GM12878 (cell line): ENCODE measurements around the gene PRDM7. TPM values are rescaled to one million over a fixed set of nuclear protein-coding genes. Genes with fewer than 3 reads are reported as not detected.

Experiments
- ATAC-seq: fragments of 200-7000 bp; cut with Tn5 transposase; 3 replicates; pipeline ENCODE4 v1.9.1; 2020; ENCODE audit warnings: mild to moderate bottlenecking, moderate library complexity
- BruUV-seq: library from RNA; stranded (reverse); fragments of 400-500 nt; replicated peaks from 2 replicates; lab custom pipeline; 2021; lab: Mats Ljungman, UMichigan
- CTCF ChIA-PET: fragments of 300-600 bp; sonication (Branson Sonifier 250); formaldehyde crosslinking; extraction: SDS; loops from one replicate; lab custom pipeline; 2021; ENCODE audit warnings: inconsistent platforms; lab: Yijun Ruan, JAX
- POLR2A ChIA-PET: fragments of 350-600 bp; formaldehyde crosslinking; extraction: SDS; loops from one replicate; lab custom pipeline; 2021; ENCODE audit warnings: inconsistent platforms; lab: Charles Lee
- RAD21 ChIA-PET: fragments of 300-600 bp; sonication (Branson Sonifier 250); formaldehyde crosslinking; loops from one replicate; lab custom pipeline; 2023; ENCODE audit warnings: antibody characterized with exemption; ENCODE audit not compliant: unreplicated experiment; lab: Charles Lee
- SMC1A ChIA-PET: fragments of 300-600 bp; sonication (Branson Sonifier 250); formaldehyde crosslinking; loops from one replicate; lab custom pipeline; 2023; ENCODE audit not compliant: unreplicated experiment, uncharacterized antibody; lab: Charles Lee
- DNase-seq: peaks from one replicate; pipeline ENCODE4 v3.0.0-alpha.2; 2011; ENCODE audit warnings: low read depth, low spot score
- FAIRE-seq: peaks from 3 replicates; lab custom pipeline; 2011; peaks lifted over from hg19 to GRCh38; lab: Jason Lieb, UNC
- H2AFZ ChIP-seq: 2 replicates; pipeline ENCODE4 v1.6.0; 2011; ENCODE audit warnings: low read depth, low read length, control low read depth; ENCODE audit not compliant: control insufficient read depth
- H3K27ac ChIP-seq: 2 replicates; pipeline ENCODE4 v1.5.1; 2011; ENCODE audit warnings: control low read depth; ENCODE audit not compliant: control insufficient read depth, insufficient read depth
- H3K27me3 ChIP-seq, 2 experiments: replicated peaks in 1 of 2; 2 replicates each; pipeline versions ENCODE4 v1.6.0 to v1.6.1; 2011; ENCODE audit warnings: low read length in 1 of 2; ENCODE audit not compliant: control insufficient read depth in 2 of 2, insufficient read depth in 2 of 2
- H3K36me3 ChIP-seq, 2 experiments: 2 replicates each; pipeline ENCODE4 v1.5.1; 2011; ENCODE audit warnings: low read length in 1 of 2; ENCODE audit not compliant: control insufficient read depth in 2 of 2, insufficient read depth in 2 of 2
- H3K4me1 ChIP-seq: 2 replicates; pipeline ENCODE4 v1.6.1; 2011; ENCODE audit warnings: mild to moderate bottlenecking, low read length, moderate library complexity, mixed read lengths; ENCODE audit not compliant: control insufficient read depth, insufficient read depth
- H3K4me2 ChIP-seq: 2 replicates; pipeline ENCODE4 v1.6.0; 2011; ENCODE audit warnings: control low read depth; ENCODE audit not compliant: control insufficient read depth, insufficient read depth
- H3K4me3 ChIP-seq: fragments of 200-600 bp; sonication (generic); 2 replicates; pipeline ENCODE4 v1.5.1; 2016
- H3K79me2 ChIP-seq: 2 replicates; pipeline ENCODE4 v1.6.0; 2011; ENCODE audit warnings: low read length; ENCODE audit not compliant: control insufficient read depth, insufficient read depth
- H3K9ac ChIP-seq: 2 replicates; pipeline ENCODE4 v1.8.0; 2011; ENCODE audit warnings: low read length, control low read depth, mixed read lengths; ENCODE audit not compliant: control insufficient read depth, insufficient read depth
- H3K9me3 ChIP-seq: replicated peaks from 3 replicates; pipeline ENCODE4 v1.5.1; 2011; ENCODE audit warnings: mild to moderate bottlenecking, low read length; ENCODE audit not compliant: control insufficient read depth, insufficient read depth
- H4K20me1 ChIP-seq: 2 replicates; pipeline ENCODE4 v1.6.0; 2011; ENCODE audit not compliant: control insufficient read depth, insufficient read depth
- BACH1 ChIP-seq: fragments of 450-650 bp; IDR thresholded peaks from 2 replicates; pipeline ENCODE4 v1.6.1; 2017; ENCODE audit warnings: mild to moderate bottlenecking, borderline replicate concordance
- MLLT1 ChIP-seq: fragments of 450-650 bp; IDR thresholded peaks from 2 replicates; pipeline ENCODE4 v1.6.1; 2016; ENCODE audit warnings: mild to moderate bottlenecking
- MTA2 ChIP-seq: fragments of 450-650 bp; IDR thresholded peaks from 2 replicates; pipeline ENCODE4 v1.6.1; 2016; ENCODE audit warnings: low read depth, mild to moderate bottlenecking, moderate library complexity
- POLR2AphosphoS2 ChIP-seq: IDR thresholded peaks from 2 replicates; pipeline ENCODE4 v1.6.1; 2011; ENCODE audit warnings: low read depth, mild to moderate bottlenecking, low read length, improper control_type of control experiment, moderate library complexity
- REST ChIP-seq: IDR thresholded peaks from 2 replicates; pipeline ENCODE4 v1.6.1; 2012; ENCODE audit warnings: mild to moderate bottlenecking, low read depth, low read length
- SMAD5 ChIP-seq: IDR thresholded peaks from 2 replicates; pipeline ENCODE4 v1.6.1; 2016; ENCODE audit warnings: antibody characterized with exemption, low read depth
- ZNF622 ChIP-seq: fragments of 450-650 bp; IDR thresholded peaks from 2 replicates; pipeline ENCODE4 v1.6.1; 2017; ENCODE audit warnings: mild to moderate bottlenecking, inconsistent platforms
- WGBS: methylation state at CpG from one replicate; pipeline ENCODE4 v1.1.6; 2016; ENCODE audit warnings: low lambda C conversion rate; ENCODE audit not compliant: insufficient replicate concordance, insufficient coverage; ENCODE audit errors: missing lambda C conversion rate; 5-methylcytosine and 5-hydroxymethylcytosine counted together
- in situ Hi-C: fragments of 300-500 bp; cut with MboI; formaldehyde crosslinking; loops from 9 replicates; pipeline ENCODE4 v1.14.3; 2018; ENCODE audit warnings: mixed read lengths
- intact Hi-C: fragments of 100-400 bp; cut with micrococcal nuclease; formaldehyde crosslinking; loops from one replicate; pipeline ENCODE4 v1.14.2; 2022; ENCODE audit not compliant: unreplicated experiment
- polyA plus RNA-seq, 11 experiments: library from polyadenylated mRNA; depleted of rRNA in 4 of 11; unstranded in 6 of 11; stranded (reverse) in 5 of 11; fragments of >200 nt; fragmentation: Nextera tagmentation in 4 of 11; fragmentation: Illumina TruSeq in 1 of 11; extraction: Ambion mirVana in 4 of 11; extraction: Trizol in 1 of 11; gene quantifications; 1 replicate in 1 of 11; 2 replicates in 10 of 11; pipeline versions ENCODE4 v1.2.1 to v1.2.3, GENCODE V29; 2011 to 2016; ENCODE audit warnings: inconsistent platforms in 2 of 11, missing spikeins in 2 of 11, low read depth in 1 of 11
- total RNA-seq, 4 experiments: library from RNA; depleted of rRNA in 3 of 4; stranded (reverse); fragments of >200 nt in 3 of 4; fragmentation: Illumina TruSeq in 1 of 4; extraction: Trizol in 1 of 4; gene quantifications; 2 replicates each; pipeline versions ENCODE4 v1.2.1 to v1.2.3, GENCODE V29; 2013 to 2021

Gene PRDM7
- total and polyA plus RNA-seq, 10 of the 15 experiments (the other 5 are each of a cell fraction or from before 2014, with no cell fraction given): not detected

- ATAC-seq (no peak), DNase-seq (no peak), FAIRE-seq (no peak)
- Histone ChIP-seq H3K4me3 (peak overlapping the region; percentile 55; the same call in 1 of the 2 replicates), H3K27me3 (peaks cover 3 to 5% of the 10 kb centered on the region in 2 experiments; a peak in 3 of 4 replicates), H4K20me1 (no peaks in the 10 kb centered on the region), H3K36me3 (no peaks in the 10 kb centered on the region), H3K4me1 (no peaks in the 10 kb centered on the region), H3K79me2 (no peaks in the 10 kb centered on the region), H2AFZ (no peak overlapping the region), H3K27ac (no peak overlapping the region), H3K9me3 (no peaks in the 10 kb centered on the region), H3K4me2 (peak overlapping the region; percentile 61; the same call in 1 of the 2 replicates), H3K9ac (no peak overlapping the region)
- intact Hi-C loops: no loop called here
- ChIA-PET CTCF (no interaction called here), POLR2A (no interaction called here), SMC1A (no interaction called here), RAD21 (no interaction called here)
- whole genome bisulfite sequencing: 63% methylated on average over 7 of the region's 7 CpGs
- BruUV-seq: no TSS peak
- in situ Hi-C loops: no loop called here
- TF ChIP-seq MLLT1 (no peak), POLR2AphosphoS2 (no peak), SMAD5 (no peak), ZNF622 (no peak), REST (no peak), MTA2 (no peak), BACH1 (no peak)
These were observed 54.1 kb downstream of the PRDM7 start for GRCh38 chr16:90023078-90023447.
